NCI-H1436 treated with DMSO at 0.1 percent for 48 hours (cell line): Measurements from ENCODE around the gene EMC6.

ENCODE experiments used
- DNase-seq: peaks from one replicate; lab custom pipeline; 2025; lab: John Stamatoyannopoulos, UW

The EMC6 gene

DNA sequence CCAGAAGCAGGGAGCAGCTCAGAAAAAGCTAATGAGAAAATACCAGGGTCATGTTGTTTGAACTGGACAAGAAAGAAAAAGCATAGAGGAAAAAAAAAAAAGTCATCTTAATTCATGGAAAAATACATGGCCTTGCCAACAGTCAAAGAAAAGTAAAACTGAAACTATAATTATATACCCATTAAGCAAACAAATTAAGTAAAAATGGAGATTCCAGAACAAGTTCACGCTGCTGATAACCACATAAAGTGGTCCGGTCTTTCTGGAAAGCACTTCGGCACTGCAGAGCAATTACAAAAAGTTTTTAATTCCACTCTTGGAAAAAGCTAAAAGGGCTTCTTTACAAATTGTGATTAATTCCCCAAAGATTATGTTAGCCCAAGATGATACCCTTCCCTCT lies 39.8 kb downstream of the EMC6 start:
- DNase-seq = no peak

- no peak for DNase-seq
Measured at GRCh38 chr17:3710951-3711383, 42.4 kb downstream of the EMC6 start.

DNA sequence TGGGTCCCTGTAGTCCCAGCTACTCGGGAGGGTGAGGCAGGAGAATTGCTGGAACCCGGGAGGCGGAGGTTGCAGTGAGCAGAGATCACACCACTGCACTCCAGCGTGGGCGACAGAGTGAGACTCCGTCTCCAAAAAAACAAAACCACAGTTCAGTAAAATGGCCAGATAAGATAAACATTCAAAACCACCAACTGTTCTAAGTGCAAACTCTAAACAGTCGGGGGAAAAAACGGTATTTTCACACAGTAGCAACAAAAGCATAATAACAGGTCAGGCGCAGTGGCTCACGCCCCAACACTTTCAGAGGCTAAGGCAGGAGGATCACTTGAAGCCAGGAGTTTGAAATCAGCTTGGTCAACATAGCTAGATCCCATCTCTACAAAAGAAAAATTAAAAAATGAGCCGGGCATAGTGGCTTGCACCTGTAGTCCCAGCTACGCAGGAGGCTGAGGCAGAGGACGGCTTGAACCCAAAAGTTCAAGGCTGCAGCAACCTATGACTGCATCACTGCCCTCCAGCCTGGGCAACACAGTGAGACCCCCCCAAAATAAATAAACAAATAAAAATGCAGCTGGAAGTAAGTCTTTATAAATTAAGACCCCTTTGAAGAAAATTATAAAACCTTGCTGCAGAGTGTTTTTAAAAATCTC lies 44.3 kb downstream of the EMC6 start:
- DNase-seq = no peak

GRCh38 chr17:3715296-3715695 lies 46.7 kb downstream of the EMC6 start:
- no peak for DNase-seq

GRCh38 chr17:3718201-3718600 lies 49.6 kb downstream of the EMC6 start:
- DNase-seq = no peak

DNA sequence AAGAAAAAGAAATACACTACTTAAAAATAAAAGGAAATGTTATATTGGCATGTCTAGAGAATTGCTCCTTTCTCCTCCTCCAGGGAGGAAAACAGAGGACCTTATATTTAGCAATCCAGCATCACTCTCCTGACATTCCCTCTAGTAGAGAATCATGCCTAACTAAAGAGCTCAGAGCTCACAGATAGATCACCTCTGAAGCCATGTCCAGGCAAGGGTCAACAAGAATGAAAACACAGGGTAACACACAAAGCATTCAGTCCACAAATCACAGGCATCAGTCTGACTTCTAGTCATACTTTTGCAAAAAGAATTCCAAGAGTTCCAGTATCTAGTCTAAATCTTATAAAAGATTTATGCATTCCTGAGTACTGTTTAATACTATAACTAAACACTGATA lies 50.7 kb downstream of the EMC6 start:
- DNase-seq = no peak
